ENCODE measurements around the gene SIGLECL1.

SIGLECL1 gene

GRCh38 chr19:51253088-51253806 is 2.4 kb downstream of the SIGLECL1 start:
- DNase-seq (ENCODE audit: low read depth) = no peak

GRCh38 chr19:51256155-51256625 is 5.3 kb downstream of the SIGLECL1 start:
- no peak for DNase-seq (ENCODE audit: low read depth)

GRCh38 chr19:51257471-51257870 is 6.6 kb downstream of the SIGLECL1 start:
- DNase-seq (ENCODE audit: low read depth) = no peak

GRCh38 chr19:51258165-51259160 is 7.6 kb downstream of the SIGLECL1 start:
- DNase-seq (ENCODE audit: low read depth) = no peak

DNA sequence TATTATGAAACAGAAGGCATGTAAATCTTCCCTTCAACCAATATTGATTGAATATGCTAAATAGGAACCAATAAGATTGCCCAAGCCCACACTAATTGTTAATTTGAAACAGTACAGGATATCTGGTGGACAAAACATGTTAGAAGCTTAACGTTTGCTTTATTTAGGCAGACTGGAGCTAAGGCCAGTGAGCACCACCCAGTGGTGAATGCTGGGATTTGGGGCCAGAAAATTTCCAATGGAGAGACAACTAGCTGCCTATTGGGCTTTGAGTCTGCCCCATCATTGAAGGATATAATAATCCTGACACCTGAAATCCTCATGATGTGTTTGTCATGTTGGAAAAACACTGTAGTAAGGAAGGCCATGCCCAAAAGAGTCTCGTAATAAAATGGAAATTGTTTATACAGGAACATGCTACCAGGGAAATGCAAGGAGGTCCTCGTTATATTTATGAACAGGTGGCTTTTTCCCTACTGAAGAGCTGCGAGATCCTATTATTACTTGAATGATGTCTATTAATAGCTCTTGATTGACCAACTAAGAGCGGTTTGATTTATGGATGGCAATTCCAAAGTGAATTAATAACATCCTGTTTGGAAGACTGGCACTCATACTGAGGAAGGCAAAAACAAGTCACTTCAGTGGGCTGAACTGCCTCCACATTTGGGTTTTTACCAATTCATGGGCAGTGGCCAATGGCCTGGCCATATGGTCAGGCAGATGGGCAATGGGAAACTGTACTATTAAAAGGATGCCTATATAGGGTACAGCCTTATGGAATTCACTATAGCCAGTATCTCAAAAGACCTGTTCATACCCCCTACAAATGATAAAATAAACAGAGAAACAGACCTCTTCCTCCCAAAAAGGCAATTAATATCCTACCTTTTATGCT is 8.7 kb downstream of the SIGLECL1 start:
- DNase-seq (ENCODE audit: low read depth) = no peak

DNA sequence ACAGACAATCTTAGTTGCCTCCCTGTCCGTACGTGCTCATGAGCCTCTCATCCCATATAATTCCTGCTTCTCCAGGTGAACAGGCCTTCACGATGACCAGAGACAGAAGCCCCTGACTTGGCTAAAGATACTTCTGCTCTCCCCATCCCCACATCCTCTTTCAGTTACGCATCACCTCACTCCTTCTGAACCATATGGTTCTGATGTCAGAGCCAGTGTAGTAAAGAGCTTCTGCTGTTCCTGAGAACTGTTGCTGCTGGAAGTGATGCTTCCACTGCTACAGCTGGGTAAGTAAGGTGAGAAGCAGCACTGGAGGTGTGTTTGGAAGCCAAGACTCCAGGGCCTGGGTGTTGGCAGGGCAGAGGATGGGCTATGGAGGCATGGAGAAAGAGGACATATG is 12.9 kb downstream of the SIGLECL1 start:
- DNase-seq (ENCODE audit: low read depth) = no peak

DNA sequence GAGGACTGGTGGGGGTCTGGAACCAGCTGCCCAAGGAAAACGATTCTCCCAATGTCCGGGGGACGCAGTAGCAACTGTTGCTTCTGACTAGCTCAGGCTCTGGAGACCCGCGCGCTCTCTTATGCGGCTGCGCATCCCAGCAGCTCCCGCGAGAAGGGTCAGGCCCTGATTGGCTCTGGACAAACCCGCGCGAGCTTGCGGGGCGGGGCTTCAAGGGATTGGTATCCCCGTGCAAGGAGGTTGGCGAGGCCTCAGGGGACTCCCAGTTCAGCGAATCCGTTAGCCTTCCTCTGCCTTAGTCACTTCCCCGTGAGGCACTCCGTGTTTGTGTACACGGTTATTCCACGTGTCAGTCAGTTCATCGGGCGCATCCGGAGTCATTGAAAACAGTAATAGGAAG is 20.2 kb downstream of the SIGLECL1 start:
- DNase-seq (ENCODE audit: low read depth) = no peak

DNA sequence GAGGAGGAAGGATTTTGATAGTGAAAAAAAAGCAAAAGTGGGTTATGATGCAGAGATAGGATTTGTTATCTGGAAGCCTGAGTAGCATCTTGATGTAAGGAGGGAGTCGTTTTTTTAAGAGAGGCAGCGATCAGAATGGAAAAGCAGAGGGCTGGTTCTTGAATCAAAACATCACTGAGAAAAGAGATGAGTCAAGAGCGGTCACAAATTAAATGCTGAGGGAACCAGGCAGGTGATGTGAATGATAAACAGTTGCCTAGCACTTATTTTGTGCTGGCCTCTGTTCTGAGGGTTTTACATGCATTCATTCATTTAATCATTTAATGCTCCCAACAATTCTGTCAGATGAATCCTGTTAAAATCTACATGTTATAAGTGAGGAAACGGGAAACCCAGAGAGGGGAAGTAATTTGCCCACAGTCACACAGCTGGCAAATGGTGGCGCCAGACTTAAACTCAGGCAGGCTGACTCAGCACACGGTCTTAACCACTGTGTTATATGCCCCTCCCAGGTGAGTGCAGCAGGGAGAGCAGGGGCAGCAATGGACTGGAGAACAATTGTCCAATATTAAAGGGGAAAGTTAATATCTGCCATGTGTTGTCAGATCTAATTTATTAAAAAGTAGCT is 21.4 kb downstream of the SIGLECL1 start:
- DNase-seq (ENCODE audit: low read depth) = no peak

DNA sequence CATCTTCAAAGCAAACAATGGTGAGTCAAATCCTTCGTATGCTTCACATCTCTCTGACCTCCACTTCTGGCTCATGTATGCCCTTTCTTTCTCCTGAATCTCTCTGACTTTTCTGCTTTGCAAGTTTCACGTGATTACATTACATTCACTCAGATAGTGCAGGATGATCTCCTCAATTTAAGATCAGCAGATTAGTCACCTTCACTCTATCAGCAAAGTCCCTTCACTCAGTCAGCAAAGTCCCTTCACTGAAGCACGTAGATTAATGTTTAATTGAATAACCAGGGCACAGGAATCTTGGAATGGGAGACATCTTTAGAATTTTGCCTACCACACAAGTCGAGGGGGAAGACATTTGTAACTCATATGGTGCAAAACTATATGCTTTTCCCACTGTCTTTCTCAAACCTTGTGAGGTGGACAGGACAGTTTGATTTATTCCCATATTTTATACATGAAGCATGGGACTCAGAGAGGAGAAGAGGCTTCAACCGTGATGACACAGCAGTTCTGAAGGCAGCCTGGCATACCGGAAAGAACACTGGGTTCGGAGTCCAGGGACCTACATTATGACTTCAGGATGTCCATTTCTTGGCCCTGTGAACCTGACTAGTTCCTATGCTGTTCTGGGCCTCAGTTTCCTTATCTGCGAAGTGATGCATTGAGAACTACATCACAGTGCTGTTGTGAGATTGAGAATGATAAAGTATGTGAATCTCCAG is 23.3 kb downstream of the SIGLECL1 start:
- DNase-seq (ENCODE audit: low read depth) = no peak

DNA sequence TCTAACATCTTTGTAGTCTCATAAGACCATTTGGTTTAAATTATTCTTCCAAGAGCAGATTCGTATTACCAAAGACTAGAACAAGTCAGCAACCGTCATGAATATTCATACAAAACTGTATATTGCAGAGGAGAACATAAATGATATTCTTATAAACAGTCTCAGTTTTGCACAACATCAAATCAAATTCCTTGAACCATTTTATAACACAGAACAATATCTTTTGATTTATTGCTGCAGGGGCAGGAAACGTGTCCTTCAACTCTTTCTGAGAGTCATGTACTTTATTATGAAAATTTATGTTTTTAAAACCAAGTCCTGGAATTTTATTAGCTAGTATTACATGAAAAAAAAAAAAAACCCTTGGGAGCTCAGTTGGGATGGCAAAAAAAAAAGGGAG is 26.2 kb downstream of the SIGLECL1 start:
- DNase-seq (ENCODE audit: low read depth) = no peak

DNA sequence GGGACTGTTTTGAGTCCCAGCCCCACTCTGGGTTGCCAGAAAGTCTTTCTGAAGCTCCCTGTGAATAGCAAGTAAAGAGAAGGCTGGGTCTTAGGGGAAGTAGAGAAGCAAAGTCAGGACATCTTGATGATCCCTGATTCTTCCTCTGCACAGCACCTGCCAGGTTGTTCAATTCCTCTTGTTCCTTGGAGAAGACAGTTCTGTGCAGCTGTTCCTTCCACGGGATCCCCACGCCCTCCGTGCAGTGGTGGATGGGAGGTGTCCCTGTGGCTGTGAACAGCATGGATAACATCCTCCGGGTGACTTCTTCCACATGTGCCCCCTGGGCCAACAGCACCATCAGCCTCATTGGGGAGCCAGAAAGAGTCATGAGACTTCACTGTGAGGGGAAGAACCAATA is 31.5 kb downstream of the SIGLECL1 start:
- DNase-seq (ENCODE audit: low read depth) = no peak

DNA sequence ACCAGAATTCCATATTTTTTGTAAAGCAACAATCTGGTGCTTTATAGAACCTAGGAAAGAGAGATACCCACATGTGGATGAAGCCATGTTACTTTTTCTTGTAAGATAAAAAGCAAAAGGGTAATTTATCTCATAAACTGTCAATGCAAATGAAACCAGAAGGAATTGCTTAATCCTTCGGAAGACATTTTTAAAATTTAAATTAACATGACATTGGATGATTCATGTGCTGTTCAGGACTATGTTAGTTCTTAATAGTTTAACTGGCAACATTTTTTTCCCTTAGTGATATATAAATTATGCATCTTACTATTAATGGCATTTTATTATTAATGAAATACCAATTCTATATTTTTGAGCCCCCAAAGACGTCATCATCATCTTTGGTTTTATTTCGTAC is 34.8 kb downstream of the SIGLECL1 start:
- no peak for DNase-seq (ENCODE audit: low read depth)

GRCh38 chr19:51289635-51290034 is 38.8 kb downstream of the SIGLECL1 start:
- no peak for DNase-seq (ENCODE audit: low read depth)

DNA sequence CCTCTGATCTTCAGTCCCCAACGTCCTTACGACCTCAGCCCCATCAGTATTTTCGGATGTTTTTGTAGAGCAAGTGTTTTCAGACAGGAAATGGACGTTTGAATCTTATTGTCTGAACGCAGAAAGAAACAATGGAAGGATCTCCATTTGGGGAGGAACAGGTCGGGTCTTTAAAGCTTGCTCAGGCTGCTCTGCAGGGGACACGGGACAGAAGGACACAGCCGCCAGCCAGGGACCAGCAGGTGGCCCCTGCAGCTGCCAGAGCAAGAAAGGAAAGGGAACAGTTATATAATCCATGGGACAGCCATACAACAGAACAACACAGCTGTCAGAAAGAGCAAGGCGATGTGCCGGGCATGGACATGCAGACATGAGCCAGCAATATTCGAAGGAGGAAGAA is 42.1 kb downstream of the SIGLECL1 start:
- DNase-seq (ENCODE audit: low read depth) = no peak

DNA sequence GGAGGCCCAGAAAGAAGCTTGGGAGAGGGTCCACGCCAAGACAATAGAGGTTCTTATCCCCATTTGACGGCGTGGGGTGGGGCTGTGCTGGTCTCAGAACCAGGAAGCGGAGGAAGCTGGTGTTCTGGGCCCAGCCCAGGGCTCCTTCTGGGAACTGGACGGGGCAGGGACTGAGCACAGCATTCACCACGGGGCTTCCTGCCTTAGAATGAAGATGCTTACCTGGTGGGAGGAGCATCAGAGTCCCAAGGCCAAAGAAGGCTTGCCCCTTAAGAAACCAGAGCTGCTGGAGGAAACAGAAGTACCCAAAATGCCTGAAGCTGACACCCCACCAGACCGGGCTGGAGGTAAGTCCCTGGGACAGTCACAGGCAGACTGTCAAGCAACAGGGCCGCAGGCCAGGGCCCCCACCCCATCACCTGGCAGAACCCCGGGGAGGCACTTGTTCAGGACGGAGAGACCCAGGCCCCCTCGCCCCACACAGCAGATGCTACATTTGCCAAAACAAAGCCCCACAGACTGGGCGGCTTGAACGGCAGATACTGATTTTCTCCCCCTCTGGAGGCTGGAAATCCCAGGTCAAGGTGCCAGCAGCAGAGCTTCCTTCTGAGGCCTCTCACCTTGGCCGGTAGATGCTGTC is 42.8 kb downstream of the SIGLECL1 start:
- no peak for DNase-seq (ENCODE audit: low read depth)

- DNase-seq (ENCODE audit: low read depth) = no peak
Measured at GRCh38 chr19:51294211-51294976, 43.5 kb downstream of the SIGLECL1 start.

GRCh38 chr19:51294977-51295375 is 44.1 kb downstream of the SIGLECL1 start:
- no peak for DNase-seq (ENCODE audit: low read depth)

DNA sequence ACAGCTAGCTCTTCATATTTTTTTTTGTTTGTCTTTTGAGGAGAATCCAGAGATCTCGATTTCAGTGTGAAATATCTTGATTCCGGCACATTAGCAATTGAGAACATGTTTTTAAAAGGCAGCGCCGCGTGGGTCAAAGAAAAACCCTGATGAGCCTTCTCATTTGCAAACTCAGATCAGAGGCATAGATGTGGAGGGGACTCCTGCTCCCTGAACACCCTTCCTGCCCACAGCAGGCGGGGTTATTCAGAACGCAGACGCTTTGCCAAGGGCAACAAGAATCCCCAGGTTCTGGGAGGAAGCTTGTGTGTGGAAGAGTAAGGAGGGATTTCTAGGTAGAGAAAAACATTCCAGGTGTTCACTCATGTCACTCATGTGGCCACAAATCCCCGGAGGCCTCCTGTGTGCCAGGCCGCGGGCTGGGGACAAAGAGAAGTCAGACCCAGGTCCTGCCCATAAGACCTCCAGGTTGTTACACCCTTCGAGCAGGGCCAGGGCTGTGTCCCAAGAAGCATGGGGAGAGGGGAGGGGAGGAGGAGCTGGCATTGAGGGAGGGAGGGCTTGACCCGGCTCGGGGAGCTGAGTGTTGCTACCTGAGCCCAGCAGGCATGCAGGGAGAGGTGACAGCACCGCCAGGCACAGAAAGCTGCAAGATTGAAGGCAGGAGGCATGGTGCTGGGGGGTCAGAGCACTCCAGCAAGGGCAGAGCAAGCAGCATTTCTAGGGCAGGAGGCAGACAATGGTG is 44.7 kb downstream of the SIGLECL1 start:
- no peak for DNase-seq (ENCODE audit: low read depth)
